CD4-positive, alpha-beta T cell treated with Interleukin-6 for 4 hours (primary cell): Measurements from ENCODE around the gene ARID5A.

Experiments
- DNase-seq: peaks from one replicate; pipeline ENCODE4 v3.0.0-alpha.2; 2020; ENCODE audit warnings: mixed read lengths

Gene ARID5A

GRCh38 chr2:96506907-96507240 is 29.7 kb upstream of the ARID5A start:
- no peak for DNase-seq

GRCh38 chr2:96507957-96508520 is 28.5 kb upstream of the ARID5A start:
- DNase-seq, result peak; percentile 89

GRCh38 chr2:96508521-96509113 is 27.9 kb upstream of the ARID5A start:
- DNase-seq, result no peak

DNA sequence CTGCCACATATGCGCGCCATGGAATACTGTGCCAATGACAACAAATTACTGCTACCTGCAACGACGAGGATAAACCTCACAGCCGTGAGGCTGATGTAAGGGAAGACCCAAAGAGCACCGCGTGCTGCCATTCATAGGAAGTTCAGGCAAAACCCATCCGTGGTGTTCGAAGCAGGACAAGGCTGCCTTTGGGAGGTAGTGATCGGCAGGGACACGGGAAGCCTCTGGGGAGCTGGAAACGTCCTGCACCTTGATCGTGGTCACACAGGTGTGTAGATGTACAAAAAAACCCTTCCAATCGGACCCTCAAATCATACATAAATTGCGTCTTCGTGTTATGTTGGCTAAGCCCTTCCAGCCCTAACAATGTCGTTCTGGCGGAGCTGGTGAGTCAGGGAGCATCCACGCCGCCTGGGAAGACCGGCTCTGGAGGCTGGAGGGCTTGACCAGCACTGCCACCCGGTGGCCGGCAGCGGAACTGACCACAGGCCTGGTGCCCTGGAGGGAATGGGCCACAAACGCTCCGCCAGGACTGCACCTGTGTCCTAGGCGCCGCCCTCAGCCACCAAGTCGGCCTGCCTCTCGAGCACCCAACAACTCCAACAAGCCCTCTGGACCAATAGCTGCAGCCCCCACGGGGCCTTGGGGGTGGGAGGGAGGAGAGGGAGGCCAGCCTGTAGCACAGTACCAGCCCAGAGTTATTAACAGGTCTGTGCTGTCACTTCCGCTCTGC is 27.3 kb upstream of the ARID5A start:
- peak; percentile 65 for DNase-seq

DNA sequence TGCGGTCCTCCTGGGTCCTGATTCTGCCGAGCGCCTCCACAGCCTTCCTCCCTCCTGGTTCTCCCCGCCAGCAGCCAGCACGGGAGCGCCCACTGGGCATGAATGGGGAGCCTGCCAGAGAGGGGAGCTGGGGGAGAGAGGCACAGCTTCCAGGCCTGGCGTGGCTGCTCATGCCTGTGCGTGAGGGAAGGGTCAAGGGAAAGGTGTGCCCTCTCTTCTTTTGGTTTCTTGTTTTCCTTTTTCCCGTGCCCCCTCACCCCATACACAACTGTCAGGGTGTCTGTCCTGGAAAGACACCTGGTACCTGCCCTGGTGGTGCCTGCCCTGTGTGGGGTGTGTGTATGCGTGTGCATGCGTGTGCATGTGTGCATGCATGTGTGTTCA is 26.7 kb upstream of the ARID5A start:
- no peak for DNase-seq

DNA sequence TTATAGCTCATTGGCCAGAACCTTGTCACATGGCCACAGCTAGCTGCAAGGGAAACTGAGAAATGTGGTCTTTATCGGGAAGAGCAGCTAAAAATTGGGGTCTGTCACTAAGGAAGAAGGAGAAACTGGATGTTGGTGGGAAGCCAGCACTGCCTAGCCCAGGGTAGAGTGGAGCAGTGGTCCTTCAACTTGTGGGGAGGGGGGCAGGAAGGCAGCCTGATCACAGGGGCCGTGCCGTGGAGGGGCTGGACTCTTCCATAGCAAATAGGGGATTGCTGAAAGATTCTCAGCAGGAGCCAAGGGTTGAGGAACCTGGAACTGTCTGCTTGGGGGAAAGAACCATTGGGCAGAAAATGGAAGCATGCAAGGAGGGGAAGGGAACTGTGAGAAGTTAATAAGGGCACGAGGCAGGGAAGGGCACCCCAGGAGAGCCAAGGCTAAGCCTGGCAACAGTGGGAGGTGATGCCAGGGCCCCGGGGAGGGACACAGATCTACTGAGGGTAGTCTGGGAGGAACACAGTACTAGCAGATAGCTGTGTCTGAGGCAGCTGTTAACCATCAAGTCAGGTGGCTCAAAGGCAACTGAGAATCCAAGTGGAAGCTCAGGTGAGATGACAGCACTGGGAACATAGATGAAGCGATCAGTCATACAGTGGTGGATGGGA is 25.5 kb upstream of the ARID5A start:
- no peak for DNase-seq

- no peak for DNase-seq
These were observed 24.7 kb upstream of the ARID5A start for GRCh38 chr2:96511851-96512250.

- no peak for DNase-seq
These were observed 24.2 kb upstream of the ARID5A start for GRCh38 chr2:96512341-96512740.

GRCh38 chr2:96514521-96514920 is 22.0 kb upstream of the ARID5A start:
- no peak for DNase-seq

- no peak for DNase-seq
These were observed 19.5 kb upstream of the ARID5A start for GRCh38 chr2:96517079-96517478.

DNA sequence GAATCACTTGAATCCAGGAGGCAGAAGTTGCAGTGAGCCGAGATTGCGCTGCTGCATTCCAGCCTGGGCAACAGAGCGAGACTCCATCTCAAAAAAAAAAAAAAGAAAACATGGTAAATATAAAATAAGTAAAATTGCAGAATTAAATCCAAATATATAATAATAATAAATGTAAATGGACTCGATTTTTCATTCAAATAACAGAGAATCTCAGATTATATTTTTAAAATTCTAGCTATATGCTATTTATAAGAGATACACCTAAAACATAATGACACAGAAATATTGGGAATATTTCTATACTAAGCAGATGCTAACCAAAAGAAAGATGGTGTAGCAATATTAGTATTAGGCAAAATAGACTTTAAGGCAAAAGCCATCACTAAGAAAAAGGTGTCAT is 16.3 kb upstream of the ARID5A start:
- no peak for DNase-seq

DNA sequence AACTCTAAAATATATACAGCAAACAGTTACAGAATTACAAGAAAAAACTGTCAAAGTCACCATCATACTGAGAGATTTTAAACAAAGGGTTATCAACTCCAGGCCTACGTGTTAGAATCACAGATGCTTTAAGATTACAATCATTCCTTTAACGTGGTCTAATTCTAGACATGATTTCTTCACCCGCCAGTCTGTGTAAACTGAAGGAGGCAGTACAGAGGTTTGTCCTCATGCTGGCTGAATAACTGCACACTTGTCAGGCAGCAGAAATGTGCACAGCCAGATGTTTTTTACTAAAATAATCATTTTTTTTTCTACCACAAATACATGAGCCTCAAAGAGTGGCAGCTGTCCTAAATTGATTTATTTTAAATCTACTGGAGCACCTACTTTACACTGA is 15.9 kb upstream of the ARID5A start:
- DNase-seq, result no peak

DNA sequence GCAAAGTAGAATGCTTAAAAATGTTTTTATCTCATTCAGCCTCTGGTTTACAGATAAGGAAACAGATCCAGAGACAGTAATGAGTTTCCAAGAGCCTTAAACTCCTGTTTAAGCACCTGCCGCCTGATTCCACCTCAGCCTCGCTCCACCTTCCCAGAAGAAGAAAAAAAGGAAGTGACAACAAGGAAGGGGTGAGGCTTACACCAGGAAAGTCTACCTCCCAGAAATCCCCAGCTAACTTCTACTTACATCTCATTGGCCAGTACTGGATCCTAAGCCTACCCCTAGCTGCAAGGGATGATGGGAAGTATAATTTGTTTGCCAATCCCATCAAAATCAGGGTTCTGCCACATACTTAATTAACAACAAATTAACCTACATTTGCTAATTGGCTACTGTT is 15.3 kb upstream of the ARID5A start:
- DNase-seq, result no peak

DNA sequence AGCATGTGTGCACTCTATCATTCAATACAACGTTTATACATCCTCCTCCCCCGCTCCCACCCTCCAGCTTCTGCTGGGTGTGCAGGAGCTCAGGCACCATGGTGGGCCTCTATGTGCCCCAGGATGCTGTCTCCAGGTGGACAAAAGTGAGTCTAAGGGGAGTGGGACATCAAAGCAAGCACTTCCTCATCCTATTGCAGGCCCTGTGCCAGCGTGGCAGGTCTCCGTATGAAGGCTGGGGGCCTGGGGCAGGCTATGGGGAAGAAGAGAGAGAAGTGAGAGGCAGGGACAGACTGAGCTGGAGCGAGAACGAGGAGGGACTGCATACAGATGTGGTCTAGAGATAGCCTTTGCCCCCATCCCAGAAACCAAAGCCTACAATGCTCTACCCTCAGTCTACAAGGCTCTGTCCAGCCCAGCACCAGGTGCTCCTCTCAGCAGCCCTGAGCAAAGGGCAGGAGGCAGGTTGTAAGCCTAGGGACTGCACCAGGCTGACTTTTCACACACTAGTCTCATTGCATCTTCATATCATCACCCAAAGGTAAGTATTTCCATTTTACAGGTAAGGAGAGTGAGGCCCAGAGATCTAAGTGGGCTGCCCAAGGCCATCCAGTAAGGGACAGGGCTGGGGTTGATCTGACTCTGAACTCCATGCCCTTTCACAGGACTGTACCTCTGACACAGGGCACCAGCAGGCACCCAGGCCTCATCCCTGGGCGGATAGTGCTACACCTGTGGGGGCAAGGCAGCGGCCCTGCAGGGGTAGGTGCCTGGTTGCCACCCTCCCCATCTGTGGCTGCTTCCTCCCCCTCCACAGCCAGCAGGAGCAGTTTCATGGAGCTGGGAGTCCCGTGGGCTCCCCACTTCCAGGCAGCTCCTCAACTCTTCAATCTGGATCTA is 14.0 kb upstream of the ARID5A start:
- no peak for DNase-seq

DNA sequence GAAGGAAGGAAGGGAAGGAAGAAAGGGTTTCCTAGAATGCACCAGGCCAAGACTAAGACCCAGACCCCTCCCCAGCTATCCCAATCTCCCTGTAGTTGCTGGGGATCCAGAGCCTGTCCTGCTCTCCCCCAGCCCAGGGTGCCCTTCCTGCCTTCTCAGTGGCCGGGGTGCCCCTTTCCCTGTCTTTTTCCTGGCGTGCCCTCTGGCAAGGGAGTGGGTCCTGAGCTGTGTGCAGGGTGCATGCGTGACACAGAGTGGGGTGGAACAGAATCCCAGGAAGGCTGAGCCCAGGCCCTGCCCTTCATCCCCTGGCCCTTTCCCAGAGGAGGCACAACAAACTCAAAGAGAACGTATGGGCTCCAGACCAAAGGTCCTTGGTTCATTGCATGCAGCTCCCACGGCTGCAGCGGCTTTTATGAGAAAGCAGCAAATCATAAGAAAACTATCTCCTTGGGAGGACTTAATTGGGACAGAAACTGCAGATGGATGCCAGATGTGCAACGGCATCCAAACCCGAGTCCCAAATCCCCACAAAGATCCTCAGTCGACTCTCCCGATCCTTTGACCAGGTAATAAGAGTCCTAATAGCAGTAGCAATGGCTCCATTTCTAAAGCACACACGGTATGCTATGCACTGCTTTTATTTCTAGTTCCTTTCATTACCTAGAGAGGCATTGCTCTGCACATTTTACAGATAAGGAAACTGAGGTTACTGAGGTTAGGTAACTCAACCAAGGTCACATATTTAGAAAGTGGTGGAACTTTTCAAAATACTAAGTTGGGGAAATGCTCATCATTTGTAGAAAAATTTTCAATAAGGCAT is 12.7 kb upstream of the ARID5A start:
- DNase-seq, result no peak

- DNase-seq, result no peak
These were observed 11.9 kb upstream of the ARID5A start for GRCh38 chr2:96524482-96525210.

- DNase-seq, result no peak
These were observed 11.4 kb upstream of the ARID5A start for GRCh38 chr2:96525211-96525507.

- DNase-seq, result no peak
These were observed 10.4 kb upstream of the ARID5A start for GRCh38 chr2:96526101-96526591.

DNA sequence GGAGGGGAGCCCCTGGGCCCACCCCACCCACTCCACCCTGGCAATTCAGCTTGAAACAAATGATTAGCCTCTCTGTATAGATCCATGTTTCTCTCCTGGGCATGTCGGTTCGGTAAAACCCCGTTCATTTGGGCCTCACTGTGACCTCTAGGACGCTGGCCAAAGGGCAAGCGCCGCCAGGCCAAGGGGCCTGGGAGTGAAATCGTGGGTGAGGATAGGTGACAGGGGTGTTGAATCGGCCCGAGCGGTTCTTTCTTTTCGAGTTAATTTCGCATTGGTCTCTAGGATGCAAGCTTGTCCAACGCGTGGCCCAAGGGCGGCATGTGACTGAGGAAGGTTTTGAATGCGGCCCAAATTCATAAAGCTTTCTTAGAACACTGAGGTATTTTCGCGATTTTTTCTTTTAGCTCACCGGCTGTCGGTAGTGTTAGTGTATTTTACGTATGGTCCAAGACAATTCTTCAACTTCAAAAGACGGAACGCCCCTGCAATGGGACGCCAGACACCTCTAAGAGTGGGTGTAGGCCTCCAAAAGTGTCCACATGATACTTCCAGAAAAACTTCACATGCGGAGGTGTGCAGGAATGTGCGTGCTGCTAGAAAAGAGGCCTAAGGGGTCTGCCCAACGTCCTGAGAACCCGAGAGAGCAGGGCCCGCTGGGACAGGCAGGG is 9.8 kb upstream of the ARID5A start:
- DNase-seq, result no peak

- DNase-seq, result peak; percentile 67
These were observed 9.1 kb upstream of the ARID5A start for GRCh38 chr2:96527286-96528005.
